GM12873 (cell line): ENCODE data around the gene PHIP.

Experiments used
- TF ChIP-seq, protein P1 (sequence below): IDR thresholded peaks from 2 replicates; pipeline ENCODE4 v1.5.1; 2012; ENCODE audit warnings: low read depth, mild to moderate bottlenecking, moderate library complexity, low read length, control low read depth; ENCODE audit not compliant: insufficient read depth; ENCODE audit errors: missing control alignments

The PHIP gene

DNA sequence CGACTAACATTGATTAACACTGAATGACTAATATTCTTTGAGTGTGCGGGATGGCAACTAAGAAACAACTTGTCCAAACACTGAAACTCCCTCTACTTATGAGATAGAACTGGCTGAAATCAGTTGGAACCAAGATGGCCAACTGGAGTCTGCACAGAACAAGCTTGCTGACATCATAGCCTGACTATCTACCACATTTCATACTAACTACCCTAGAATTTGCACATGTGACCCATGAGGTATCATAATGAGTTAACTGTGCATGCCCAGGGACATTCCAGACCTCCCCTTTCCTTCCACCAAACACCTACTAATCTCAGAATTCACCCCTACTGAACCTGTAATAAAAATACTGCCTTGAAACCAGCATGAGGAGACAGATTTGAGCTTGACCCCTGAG lies 43.2 kb downstream of the PHIP start:
- TF ChIP-seq, protein P1, sequence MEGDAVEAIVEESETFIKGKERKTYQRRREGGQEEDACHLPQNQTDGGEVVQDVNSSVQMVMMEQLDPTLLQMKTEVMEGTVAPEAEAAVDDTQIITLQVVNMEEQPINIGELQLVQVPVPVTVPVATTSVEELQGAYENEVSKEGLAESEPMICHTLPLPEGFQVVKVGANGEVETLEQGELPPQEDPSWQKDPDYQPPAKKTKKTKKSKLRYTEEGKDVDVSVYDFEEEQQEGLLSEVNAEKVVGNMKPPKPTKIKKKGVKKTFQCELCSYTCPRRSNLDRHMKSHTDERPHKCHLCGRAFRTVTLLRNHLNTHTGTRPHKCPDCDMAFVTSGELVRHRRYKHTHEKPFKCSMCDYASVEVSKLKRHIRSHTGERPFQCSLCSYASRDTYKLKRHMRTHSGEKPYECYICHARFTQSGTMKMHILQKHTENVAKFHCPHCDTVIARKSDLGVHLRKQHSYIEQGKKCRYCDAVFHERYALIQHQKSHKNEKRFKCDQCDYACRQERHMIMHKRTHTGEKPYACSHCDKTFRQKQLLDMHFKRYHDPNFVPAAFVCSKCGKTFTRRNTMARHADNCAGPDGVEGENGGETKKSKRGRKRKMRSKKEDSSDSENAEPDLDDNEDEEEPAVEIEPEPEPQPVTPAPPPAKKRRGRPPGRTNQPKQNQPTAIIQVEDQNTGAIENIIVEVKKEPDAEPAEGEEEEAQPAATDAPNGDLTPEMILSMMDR, result no peak

DNA sequence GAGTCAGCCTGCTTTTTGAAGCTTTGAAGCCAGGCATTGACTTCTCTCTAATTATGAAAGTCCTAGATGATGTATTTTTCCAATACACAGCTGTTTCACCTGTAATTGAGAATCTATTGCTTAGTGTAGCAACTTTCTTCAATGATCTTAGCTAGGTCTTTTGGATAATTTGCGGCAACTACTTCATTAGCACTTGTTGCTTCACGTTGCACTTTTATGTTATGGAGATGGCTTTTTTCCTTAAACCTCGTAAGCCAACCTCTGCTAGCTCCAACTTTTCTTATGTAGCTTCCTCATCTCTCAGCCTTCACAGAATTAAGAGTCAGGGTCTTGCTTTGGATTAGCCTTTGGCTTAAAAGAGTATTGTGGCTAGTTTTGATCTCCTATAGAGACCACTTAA lies 44.8 kb downstream of the PHIP start:
- TF ChIP-seq, protein P1, result no peak

DNA sequence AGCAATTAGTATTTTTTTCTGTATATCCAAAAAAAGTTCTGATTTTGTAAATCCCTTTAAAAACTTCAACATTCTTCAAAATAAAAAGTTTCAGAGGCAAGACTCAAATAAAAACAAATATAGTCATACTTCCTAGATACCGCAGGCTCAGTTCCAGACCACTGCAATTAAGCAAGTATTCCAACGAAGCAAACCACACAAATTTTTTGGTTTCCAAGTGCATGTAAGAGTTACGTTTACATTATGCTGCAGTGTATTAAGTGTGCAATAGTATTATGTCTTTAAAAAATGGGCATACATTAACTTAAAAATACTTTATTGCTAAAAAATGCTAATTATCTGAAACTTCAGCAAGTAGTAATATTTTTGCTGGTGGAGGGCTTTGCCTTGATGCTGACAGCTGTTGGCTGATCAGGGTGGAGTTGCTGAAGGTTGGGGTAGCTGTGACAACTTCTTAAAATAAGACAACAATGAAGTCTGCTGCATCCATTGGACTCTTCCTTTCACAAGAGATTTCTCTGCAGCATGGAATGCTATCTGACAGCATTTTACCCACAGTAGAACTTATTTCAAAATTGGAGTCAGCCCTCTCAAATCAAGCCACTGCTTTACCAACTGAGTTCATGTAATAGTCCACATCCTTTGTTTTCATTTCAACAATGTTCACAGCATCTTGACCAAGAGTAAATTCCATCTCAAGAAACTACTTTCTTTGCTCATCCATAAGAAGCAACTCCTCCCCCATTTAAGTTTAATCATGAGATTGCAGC lies 46.0 kb downstream of the PHIP start:
- TF ChIP-seq, protein P1, result no peak

DNA sequence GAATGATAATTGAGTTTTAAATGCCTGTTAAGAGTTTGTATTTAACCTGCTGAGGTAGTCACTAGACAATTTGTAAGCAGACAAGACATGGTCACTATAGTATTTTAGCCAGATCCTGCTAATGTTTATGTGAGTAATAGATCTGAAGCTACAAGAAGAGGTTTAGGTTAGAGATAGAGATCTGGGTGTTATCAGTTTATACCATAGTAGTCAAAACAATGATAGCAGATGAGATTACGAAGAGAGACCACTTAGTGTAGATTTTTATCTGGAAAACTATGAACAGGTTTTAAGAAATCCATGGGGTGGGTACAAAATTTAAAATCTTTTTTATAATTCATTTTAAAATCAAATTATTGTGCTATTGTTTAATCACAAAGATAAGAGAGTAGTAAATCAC lies 47.5 kb downstream of the PHIP start:
- TF ChIP-seq, protein P1, result no peak

DNA sequence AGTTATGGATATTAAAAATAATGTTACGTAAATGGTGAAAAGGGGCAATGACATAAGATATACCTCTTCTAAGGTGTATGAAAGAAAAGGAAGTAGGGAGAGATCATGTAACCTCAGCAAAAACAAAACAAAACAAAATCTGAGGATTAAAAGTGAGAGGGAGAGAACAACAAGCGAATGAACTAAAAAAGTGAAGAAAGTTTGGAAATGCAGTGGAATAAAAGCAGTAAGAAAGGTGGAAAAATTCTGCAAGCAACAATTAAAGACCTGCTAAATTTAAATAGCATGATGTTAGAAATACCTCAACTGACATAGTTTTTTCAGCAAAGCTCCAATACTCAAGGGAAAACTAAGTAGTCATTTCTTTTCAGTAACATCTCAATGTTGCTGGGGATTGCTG lies 48.0 kb downstream of the PHIP start:
- TF ChIP-seq, protein P1, result no peak

DNA sequence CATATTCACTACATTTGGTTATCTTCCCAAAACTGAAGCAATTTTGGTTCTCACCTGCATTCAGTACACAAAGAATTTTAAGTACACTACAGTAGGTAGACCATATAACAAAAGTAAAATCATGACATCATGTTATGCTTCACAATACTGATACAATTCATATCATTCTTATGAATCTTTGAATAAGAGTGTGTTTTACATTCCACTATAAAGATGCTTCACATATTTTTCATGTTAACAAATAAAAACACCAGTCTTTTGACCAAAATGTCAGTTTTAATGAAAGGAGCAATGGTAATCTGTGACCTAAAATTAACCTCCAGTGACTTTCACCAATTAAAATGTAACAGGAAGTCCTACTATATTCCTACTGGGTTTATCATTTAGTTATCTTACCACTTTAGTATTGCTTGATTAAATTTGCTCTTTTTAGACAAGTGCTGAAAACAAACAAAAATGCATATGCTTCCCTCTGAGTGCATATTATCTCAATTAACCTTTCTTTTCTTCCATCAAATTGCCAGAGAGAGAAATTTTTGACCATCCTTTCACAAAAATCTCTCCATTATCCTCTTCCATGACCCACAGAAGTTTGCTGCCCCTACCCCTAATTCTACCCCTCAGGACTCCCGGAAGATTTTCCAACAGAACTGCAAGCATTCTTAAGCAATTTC lies 49.3 kb downstream of the PHIP start:
- TF ChIP-seq, protein P1, result no peak

DNA sequence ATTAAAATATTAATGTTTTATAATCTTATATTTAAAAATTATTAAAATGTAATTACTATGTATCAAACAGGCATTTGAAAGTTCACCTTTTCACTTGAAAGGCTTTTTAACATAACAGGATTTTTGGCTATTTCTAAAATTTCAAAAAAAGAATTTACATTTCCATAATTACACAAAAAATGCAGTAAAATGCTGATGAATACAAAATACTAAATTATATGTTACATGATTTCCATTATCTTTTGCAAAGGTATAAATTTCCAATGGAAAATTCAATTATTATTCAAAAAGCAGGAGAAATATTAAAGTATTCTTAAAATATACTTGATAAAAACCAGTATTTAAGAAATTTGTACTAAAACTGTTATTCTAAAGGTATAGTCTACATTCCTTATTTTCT lies 66.1 kb downstream of the PHIP start:
- TF ChIP-seq, protein P1, result no peak
